Cortex of kidney (tissue), 1 donor: ENCODE data around the gene BYSL.

Experiments
- DNase-seq: peaks from one replicate; lab custom pipeline; 2025; lab: John Stamatoyannopoulos, UW

Gene BYSL, protein sequence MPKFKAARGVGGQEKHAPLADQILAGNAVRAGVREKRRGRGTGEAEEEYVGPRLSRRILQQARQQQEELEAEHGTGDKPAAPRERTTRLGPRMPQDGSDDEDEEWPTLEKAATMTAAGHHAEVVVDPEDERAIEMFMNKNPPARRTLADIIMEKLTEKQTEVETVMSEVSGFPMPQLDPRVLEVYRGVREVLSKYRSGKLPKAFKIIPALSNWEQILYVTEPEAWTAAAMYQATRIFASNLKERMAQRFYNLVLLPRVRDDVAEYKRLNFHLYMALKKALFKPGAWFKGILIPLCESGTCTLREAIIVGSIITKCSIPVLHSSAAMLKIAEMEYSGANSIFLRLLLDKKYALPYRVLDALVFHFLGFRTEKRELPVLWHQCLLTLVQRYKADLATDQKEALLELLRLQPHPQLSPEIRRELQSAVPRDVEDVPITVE

GRCh38 chr6:41920921-41921711 is at the start of gene BYSL, which contains the start of gene MED20:
TSS of gene BYSL (plus strand) at chr6:41921499. CDS start at chr6:41921563, 64 bp downstream.
TSS of gene MED20 (minus strand) at chr6:41921139. CDS start at chr6:41921018, 121 bp downstream.
- DNase-seq = peak; percentile 38

GRCh38 chr6:41871691-41872090 is 49.6 kb upstream of the BYSL start:
- DNase-seq = no peak

GRCh38 chr6:41872147-41872546 is 49.2 kb upstream of the BYSL start:
- DNase-seq = no peak

- DNase-seq = no peak
Observed at GRCh38 chr6:41874741-41875140, 46.6 kb upstream of the BYSL start.

- DNase-seq = no peak
Observed at GRCh38 chr6:41877051-41877680, 44.1 kb upstream of the BYSL start.

DNA sequence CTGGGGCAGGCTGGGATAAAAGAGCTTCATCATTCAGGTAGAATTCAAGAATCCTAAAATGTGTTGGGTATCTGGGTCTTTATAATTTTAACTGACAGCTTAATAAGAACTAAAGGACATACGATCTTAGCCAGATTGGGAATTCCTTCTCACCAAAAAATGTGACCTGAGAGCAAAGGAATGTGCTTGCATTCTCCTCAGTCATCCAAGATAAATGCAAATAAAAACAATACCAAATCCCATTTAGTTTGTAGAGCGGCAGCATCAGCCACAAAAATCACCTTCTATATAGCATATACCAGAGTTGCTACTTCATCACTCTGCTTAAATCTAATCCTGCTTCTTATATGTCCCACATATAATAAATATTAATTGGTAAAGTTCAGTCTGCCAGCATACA is 43.1 kb upstream of the BYSL start:
- no peak for DNase-seq

- DNase-seq = no peak
Observed at GRCh38 chr6:41878961-41879405, 42.3 kb upstream of the BYSL start.

DNA sequence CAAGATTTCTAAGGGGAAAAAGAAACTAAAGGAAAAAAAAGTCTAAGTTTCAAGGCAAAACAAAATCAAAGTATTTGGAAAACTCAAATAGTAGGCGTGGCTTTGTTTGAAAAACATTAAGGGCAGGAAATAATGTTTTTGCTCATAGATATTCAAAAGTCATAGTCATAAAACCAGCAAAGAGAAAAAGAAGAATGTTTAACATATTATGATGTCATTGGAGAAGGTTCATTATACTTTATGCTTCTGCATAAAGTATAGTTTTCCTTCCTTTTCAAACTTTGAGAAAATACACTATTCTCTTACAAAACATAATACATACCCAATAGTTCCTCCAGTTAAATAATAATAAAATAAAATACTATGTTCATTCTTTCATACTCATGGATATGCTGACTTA is 39.8 kb upstream of the BYSL start:
- DNase-seq = no peak

DNA sequence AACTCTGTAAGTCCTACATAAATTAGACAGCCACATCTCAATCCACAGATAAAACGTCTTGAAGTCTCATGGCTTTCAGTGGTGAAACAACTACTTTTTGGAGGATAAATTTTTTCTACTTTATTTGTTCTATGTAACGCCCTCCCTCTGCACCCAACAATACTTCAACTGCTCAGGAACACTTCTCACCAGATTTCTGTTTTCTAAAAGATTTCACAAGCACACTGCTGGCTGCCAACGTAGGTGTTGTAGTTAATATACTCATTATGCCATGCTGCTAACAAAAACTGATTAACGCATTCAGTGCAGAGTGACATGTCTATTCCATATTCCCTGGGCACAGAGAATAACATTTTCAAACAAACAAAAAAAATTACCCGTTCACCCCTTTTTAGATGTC is 36.3 kb upstream of the BYSL start:
- no peak for DNase-seq

- no peak for DNase-seq
Observed at GRCh38 chr6:41885930-41886329, 35.4 kb upstream of the BYSL start.

- DNase-seq = no peak
Observed at GRCh38 chr6:41887331-41887751, 34.0 kb upstream of the BYSL start.

- no peak for DNase-seq
Observed at GRCh38 chr6:41892921-41893564, 28.3 kb upstream of the BYSL start.

DNA sequence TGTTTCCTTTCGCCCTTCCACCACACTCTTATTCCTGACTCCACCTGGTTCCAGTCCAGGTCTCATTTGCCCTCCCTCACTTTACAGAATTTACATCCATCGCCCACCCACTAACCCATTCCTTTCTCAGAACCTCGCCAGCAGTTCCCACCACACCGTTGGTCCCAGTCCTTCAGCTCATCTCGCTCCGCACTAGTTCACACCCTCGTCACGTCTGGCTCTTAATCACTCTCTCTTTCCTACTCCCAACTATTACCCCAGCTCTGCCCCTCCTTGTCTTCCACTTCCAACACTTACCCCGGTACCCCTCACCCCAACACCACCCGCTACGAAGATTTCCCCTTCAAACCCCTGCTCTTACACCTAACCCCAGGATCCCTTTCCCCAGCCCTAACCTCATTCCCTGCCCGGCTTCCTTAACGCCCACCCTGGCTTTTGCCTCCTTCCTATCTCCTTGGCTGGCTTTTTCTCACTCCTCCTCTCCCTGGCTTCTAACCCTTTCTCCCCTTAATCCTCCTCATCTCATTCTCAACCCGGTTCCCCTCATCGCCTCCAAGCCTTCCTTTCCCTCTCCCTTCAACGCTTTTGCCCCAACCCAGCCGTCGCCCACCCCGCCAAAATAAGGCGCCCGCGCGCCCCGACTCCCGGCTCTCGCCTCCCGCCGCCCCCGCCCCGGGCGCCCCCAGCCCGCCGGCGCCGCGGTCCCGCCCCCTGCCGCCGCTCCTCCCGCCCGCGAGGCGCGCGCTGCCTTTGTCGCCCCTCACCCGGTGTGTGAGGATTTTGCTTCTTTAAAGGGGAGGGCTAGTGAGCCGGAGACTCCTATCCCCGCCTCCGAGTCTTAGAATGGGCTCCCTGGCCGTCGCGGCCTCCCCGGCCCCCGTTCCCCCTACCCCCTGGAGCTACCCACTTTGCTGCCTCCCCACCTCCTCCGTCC is 26.7 kb upstream of the BYSL start:
- no peak for DNase-seq

- no peak for DNase-seq
Observed at GRCh38 chr6:41895300-41896233, 25.7 kb upstream of the BYSL start, which contains the start of gene USP49. TSS of gene USP49 (minus strand) at chr6:41895375. CDS start at chr6:41806983, 88,392 bp downstream.

DNA sequence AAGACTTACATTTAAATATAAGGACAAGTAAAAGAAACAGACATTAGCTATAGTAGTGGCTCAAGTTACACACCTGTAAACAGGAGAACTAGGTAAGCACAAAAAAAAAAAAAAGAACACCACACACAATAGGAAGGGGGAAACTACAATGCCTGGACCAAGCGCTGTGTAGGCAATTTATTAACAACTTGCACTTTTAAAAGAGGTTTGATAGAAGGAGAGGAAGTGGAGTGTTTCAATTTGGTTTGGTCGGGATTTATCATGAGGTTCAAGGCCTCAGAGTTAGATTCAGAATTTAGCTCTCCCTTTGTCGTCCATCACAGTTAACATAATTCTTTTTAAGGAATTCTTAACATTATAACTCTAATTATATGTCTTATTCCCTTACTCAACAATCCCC is 25.0 kb upstream of the BYSL start:
- no peak for DNase-seq

- DNase-seq = no peak
Observed at GRCh38 chr6:41900861-41901260, 20.4 kb upstream of the BYSL start.

DNA sequence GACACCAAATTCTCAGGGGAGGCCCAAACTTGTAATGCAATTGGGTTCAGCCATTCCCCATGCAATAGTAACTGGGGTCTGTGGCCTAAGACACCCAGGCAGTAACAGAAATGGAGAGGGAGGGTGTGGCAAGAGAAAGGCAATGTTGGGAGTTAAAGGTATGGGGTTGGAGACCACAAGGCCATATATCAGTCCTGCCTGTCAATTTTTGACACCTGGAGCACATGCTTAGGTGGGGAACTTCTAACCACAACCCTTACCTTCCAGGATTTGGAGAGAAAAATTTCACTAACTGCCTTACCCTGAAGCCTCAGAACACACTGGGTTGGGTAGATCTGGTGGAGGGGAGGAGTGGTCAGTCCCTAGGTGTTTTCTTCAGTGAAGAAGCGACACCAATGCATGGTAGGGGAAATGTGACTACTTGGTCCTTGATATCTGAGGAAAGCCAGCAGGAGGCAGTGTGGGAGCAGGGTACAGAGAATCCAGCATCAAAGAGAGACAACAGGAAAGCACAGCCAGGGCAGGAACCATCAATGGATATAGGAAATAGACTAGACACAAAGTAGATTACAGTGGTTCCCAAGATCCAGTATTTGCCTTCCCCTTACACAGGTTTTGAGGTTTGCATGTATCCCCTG is 19.3 kb upstream of the BYSL start:
- no peak for DNase-seq

DNA sequence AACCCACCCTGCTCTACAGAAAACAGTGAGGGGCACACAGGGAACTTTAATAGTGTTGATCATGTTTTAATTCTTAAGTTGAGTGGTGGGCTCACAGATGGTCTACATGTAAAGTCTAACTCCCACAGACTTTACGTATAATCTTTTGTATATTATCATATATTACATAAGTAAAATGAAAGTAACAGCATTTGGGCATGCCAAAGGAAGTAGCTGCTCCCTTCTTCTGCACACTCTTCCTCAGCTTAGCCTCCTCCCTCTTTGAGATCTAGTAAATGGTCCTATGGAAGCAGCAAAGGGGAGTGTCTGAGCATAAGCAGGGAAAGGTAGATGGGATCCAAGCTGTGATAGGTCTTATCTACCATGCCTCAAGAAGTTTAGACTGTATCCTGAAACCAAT is 11.6 kb upstream of the BYSL start:
- no peak for DNase-seq

GRCh38 chr6:41914343-41914742 is 7.0 kb upstream of the BYSL start:
- no peak for DNase-seq
